SU-DHL-6 (cell line): Measurements from ENCODE around the gene UBTD2.

ENCODE experiments used
- EZH2phosphoT487 ChIP-seq: fragments of 200-600 bp; sonication (generic), shearing (Covaris generic); conservative IDR thresholded peaks from 2 replicates; pipeline ENCODE4 v1.6.1; 2018; ENCODE audit warnings: mild to moderate bottlenecking, antibody characterized with exemption, low read length, moderate library complexity, mixed read lengths
- TF ChIP-seq, protein P1 (sequence below): fragments of 200-600 bp; sonication (generic); IDR thresholded peaks from one replicate; pipeline ENCODE4 v1.5.1; 2017; ENCODE audit warnings: antibody characterized with exemption, mild to moderate bottlenecking, low read length, moderate library complexity; ENCODE audit not compliant: insufficient read depth, poor library complexity, severe bottlenecking

GRCh38 chr5:172267943-172268342, 15.6 kb downstream of the UBTD2 start:
- TF ChIP-seq, protein P1, sequence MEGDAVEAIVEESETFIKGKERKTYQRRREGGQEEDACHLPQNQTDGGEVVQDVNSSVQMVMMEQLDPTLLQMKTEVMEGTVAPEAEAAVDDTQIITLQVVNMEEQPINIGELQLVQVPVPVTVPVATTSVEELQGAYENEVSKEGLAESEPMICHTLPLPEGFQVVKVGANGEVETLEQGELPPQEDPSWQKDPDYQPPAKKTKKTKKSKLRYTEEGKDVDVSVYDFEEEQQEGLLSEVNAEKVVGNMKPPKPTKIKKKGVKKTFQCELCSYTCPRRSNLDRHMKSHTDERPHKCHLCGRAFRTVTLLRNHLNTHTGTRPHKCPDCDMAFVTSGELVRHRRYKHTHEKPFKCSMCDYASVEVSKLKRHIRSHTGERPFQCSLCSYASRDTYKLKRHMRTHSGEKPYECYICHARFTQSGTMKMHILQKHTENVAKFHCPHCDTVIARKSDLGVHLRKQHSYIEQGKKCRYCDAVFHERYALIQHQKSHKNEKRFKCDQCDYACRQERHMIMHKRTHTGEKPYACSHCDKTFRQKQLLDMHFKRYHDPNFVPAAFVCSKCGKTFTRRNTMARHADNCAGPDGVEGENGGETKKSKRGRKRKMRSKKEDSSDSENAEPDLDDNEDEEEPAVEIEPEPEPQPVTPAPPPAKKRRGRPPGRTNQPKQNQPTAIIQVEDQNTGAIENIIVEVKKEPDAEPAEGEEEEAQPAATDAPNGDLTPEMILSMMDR: no peak
- no peak for TF ChIP-seq EZH2phosphoT487
